AG08395 (cell line): ENCODE results near the gene ZNF681.
"Not testable (repeated sequence)": the region's sequence is repeated elsewhere in the genome, so short reads cannot be mapped to it uniquely, and the experiment has no call there.

ENCODE experiments used
- DNase-seq: peaks from one replicate; pipeline ENCODE4 v3.0.0; 2012; ENCODE audit warnings: mixed read lengths, low spot score

The ZNF681 gene

GRCh38 chr19:23758187-23759074 is at the start of gene ZNF681:
TSS of gene ZNF681 (minus strand) at chr19:23758891. CDS start at chr19:23758749, 142 bp downstream.
- DNase-seq = peak; percentile 94

GRCh38 chr19:23804676-23805075 is 46.0 kb upstream of the ZNF681 start:
- DNase-seq = no peak

GRCh38 chr19:23802290-23802689 is 43.6 kb upstream of the ZNF681 start:
- DNase-seq = no peak

GRCh38 chr19:23801803-23802202 is 43.1 kb upstream of the ZNF681 start:
- no peak for DNase-seq

- DNase-seq = no peak
Measured at GRCh38 chr19:23800868-23801267, 42.2 kb upstream of the ZNF681 start.

GRCh38 chr19:23800271-23800670 is 41.6 kb upstream of the ZNF681 start:
- DNase-seq = no peak

GRCh38 chr19:23799321-23799720 is 40.6 kb upstream of the ZNF681 start:
- DNase-seq = no peak

GRCh38 chr19:23795462-23795861 is 36.8 kb upstream of the ZNF681 start:
- DNase-seq = no peak

GRCh38 chr19:23792784-23793183 is 34.1 kb upstream of the ZNF681 start:
- no peak for DNase-seq

GRCh38 chr19:23790641-23791488 is 32.2 kb upstream of the ZNF681 start:
- DNase-seq = no peak

- no peak for DNase-seq
Measured at GRCh38 chr19:23789246-23789645, 30.6 kb upstream of the ZNF681 start.

- no peak for DNase-seq
Measured at GRCh38 chr19:23788411-23788810, 29.7 kb upstream of the ZNF681 start.

GRCh38 chr19:23787106-23787505 is 28.4 kb upstream of the ZNF681 start:
- no peak for DNase-seq

GRCh38 chr19:23785982-23786381 is 27.3 kb upstream of the ZNF681 start:
- no peak for DNase-seq

GRCh38 chr19:23784274-23784673 is 25.6 kb upstream of the ZNF681 start:
- DNase-seq = no peak

- DNase-seq = no peak
Measured at GRCh38 chr19:23783636-23784035, 24.9 kb upstream of the ZNF681 start.

- DNase-seq = no peak
Measured at GRCh38 chr19:23779645-23780044, 21.0 kb upstream of the ZNF681 start.

GRCh38 chr19:23778566-23778965 is 19.9 kb upstream of the ZNF681 start:
- no peak for DNase-seq

GRCh38 chr19:23778036-23778435 is 19.3 kb upstream of the ZNF681 start:
- DNase-seq = not testable (repeated sequence)

- DNase-seq = no peak
Measured at GRCh38 chr19:23777216-23777615, 18.5 kb upstream of the ZNF681 start.

- no peak for DNase-seq
Measured at GRCh38 chr19:23776507-23777205, 18.0 kb upstream of the ZNF681 start.

GRCh38 chr19:23774524-23774971 is 15.9 kb upstream of the ZNF681 start:
- DNase-seq = no peak
